HG02571 (cell line): ENCODE measurements around the gene CFTR.
"Not testable (repeated sequence)": the region's sequence is repeated elsewhere in the genome, so short reads cannot be mapped to it uniquely, and the experiment has no call there.

Source experiments
- ATAC-seq: cut with Tn5 transposase; IDR thresholded peaks from one replicate; pipeline ENCODE4 v1.9.1; 2021; ENCODE audit warnings: mild to moderate bottlenecking, moderate library complexity; ENCODE audit not compliant: unreplicated experiment

Gene CFTR

DNA sequence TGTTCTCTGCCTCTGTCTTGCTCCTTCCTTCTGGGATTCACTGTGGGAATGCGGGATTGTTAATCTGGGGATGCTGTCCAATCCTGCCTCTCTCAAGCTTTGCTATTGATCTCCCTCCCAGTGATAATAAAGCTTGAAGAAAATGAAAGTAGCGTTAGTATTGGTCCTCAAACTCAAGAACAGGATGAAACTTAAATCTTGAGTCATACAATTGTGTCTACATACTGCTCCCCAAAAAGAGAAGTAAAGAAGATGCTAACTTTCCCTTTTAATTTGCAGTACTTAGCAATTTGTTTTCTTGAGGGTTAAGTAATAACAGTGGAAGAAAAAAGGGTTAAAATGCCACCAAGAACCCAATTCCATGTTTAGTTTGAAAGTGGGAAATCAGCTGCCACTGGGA, 13.6 kb downstream of the CFTR start:
- no peak for ATAC-seq

DNA sequence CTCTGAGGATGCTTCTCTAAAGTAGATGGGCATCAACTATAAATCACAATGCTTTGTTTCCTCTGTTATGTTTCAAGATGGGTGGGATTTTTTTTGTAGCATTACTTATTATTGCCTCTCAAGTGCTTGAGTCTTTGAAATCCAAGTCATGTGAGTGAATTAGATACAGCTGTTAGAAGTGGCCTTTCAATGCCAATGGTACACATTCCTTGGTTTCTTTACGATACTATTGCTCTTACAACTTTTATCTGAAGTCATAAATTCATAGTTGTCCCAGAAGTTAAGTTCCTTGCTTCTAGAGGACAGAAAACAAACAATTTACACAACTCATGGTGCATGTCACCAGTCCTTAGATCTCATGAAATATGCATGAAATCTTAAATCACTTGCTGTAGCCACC, 15.5 kb downstream of the CFTR start:
- no peak for ATAC-seq

GRCh38 chr7:117502331-117502730, 22.5 kb downstream of the CFTR start:
- no peak for ATAC-seq

DNA sequence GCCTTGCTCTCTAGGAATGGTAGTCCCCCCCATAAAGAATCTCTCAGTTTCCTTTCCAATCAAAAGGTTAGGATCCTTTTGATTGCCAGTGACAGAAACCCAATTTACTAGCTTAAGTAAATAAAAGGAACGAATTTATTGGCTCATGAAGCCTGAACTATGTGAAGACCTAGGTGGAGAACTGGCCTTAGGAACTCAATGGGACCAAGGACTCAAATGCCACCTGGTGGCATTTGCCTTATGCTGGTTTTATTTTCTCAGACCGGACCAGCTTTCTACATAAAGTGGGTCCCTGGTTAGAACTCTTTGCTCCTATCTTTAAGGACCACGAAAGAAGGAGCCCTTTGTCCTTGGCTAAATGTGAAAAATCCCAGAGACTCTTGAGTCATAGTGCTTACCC, 25.4 kb downstream of the CFTR start:
- no peak for ATAC-seq

DNA sequence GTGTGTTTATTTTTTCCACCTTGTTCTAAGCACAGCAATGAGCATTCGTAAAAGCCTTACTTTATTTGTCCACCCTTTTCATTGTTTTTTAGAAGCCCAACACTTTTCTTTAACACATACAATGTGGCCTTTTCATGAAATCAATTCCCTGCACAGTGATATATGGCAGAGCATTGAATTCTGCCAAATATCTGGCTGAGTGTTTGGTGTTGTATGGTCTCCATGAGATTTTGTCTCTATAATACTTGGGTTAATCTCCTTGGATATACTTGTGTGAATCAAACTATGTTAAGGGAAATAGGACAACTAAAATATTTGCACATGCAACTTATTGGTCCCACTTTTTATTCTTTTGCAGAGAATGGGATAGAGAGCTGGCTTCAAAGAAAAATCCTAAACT, 28.9 kb downstream of the CFTR start:
- ATAC-seq: no peak

- ATAC-seq: not testable (repeated sequence)
These were observed 37.4 kb downstream of the CFTR start for GRCh38 chr7:117517194-117517593.

DNA sequence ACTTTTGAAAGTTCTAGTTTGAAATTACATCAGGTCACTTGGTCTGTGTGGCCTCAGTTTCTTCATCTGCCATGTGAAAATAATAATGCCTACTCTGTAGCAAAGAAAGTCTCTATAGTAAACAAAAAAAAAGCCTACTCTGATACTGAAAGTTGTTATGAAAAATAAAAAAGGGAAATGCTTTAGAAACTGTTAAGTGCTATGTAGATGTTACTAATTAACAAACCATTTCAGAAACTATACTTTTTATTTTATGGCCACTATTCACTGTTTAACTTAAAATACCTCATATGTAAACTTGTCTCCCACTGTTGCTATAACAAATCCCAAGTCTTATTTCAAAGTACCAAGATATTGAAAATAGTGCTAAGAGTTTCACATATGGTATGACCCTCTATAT, 50.6 kb downstream of the CFTR start:
- ATAC-seq: no peak

DNA sequence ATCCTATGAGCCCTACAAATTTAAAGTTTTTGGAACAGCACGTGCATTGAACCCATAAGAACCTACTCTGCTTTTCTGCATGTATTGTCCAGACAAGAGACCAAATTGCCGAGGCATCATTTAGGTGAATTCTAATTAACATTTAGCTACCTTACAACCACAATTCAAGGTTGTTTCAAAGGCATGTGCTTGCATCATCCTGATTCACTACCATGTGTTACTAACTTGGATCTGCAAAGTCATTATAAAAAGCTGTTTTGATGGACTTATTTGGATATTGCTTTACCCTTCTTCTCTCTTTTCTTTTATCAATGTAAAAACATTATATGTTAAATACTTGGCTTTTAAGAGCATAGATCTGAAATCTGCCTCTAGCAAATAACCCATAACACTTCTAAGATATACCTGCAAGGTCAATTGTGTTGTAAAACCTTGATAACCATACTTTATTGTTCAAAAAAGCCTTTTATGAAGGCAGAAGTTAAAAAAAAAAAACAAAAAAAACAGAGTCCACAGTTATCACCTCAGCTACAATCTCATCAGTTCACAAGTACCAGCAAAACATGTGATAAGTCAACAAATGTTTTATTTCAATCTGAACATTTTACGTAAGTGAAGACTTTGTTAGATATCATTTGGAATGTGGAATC, 51.9 kb downstream of the CFTR start:
- no peak for ATAC-seq

DNA sequence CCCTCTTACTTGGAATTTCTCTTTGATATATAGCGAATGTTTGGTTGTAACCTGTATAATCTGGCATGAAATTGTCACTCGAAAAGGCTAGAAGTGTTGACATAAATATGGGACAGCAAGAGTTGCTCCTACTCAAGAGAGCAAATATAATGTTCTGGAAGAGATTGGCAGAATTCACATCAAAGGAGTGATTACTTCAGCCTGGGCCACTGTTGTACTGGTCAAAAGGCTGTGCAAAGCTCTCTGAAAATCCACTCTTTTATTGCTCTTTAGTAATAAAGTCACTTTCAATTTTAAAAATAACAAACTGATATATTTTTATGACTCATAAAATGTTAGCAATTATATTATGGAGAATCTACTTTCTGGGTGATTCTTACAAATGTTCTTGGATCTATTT, 58.2 kb downstream of the CFTR start:
- no peak for ATAC-seq

DNA sequence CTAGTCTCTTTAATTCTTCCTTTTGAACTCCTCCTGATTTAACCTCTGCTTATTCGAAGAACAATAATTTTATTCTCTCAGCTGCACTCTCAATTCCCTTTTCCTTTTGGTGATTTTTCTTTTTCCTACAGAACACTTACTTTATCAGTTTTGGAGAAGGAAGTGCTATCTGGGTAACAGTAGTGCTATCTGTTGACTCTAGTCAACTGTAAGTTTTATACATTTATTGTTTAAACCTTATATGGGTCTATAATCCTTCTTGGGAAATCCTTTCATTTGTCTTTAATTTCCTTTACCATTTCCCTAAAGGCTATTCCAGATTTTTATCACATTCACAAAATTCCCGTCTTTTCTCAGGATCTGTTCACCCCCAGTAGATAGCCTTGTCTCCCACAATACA, 64.2 kb downstream of the CFTR start:
- ATAC-seq: no peak

GRCh38 chr7:117548035-117548434, 68.2 kb downstream of the CFTR start:
- no peak for ATAC-seq

GRCh38 chr7:117550625-117551024, 70.8 kb downstream of the CFTR start:
- no peak for ATAC-seq

DNA sequence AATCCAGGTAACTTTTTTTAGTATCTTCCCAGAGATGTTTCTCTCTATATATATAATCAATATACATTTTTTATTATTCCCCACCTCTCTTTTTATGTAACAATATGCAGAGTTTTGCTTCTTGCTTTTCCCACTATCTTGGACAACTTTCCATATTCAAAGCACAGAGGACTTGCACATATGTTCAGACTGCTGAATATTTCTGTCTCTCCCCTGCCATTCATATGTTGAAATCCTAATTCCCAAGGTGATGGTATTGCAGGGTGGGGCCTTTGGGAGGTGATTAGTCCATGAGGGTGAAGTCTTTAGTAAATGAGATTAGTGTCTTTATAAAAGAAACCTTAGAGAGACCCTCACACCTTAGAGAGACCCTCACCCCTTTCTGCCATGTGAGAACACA, 72.8 kb downstream of the CFTR start:
- no peak for ATAC-seq

- no peak for ATAC-seq
These were observed 75.4 kb downstream of the CFTR start for GRCh38 chr7:117555260-117555659.

GRCh38 chr7:117559391-117559790, 79.6 kb downstream of the CFTR start:
- ATAC-seq: no peak

GRCh38 chr7:117560030-117560429, 80.2 kb downstream of the CFTR start:
- no peak for ATAC-seq

DNA sequence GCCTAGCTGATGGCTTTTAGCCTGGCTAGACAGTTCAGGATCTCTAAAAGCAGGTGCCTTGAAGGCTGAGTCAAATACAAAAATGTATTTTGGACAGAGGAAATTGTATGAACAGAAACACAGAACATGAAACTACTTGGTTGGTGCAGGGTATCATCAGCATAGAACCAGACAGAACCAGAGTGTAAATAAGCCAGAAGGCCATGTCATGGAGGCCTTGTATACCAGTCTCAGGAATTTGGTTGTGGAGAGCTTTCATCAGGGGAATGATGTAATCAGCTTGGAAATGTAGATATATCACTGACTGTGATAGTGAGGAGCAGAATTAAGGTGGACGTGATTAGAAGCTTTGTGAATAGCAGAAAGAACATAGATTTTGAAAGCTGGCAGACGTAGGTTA, 82.9 kb downstream of the CFTR start:
- no peak for ATAC-seq

DNA sequence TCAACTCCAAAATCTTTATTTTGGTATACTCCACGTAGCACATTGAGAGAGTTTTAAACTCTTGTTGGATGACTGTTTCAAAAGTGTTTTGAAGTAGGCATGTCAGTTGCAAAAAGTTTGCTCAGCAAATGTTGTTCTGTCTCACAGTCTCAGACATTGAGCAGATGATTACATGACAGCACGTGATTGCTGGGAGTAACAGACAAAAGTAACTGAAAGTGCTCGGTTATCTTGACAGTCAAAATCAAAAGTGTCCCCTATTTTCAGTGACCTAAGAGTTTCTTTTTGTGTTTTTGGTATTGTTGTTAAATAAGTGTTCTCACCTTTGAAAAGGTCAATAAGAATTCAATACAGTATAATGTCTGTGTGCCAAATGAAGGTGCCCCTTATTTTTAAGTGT, 84.3 kb downstream of the CFTR start:
- ATAC-seq: no peak

DNA sequence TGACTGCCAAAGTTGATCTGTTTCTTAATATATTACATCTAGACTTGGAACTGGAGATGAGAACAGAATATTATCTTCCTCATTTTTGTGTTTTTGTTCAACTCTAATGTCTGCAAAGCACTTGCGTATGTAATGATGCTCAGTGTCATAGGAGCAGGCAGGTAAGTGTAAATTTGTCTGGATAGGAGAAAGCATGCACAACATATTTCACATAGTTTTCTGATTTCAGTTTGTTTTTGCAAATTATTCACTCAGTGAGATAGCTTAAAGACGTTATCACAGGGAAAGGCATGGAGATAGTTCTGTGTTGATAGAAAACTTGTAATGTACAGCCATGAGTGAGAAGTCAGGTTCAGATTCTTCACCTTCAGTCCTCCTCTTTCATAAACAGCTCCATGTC, 84.8 kb downstream of the CFTR start:
- ATAC-seq: no peak

DNA sequence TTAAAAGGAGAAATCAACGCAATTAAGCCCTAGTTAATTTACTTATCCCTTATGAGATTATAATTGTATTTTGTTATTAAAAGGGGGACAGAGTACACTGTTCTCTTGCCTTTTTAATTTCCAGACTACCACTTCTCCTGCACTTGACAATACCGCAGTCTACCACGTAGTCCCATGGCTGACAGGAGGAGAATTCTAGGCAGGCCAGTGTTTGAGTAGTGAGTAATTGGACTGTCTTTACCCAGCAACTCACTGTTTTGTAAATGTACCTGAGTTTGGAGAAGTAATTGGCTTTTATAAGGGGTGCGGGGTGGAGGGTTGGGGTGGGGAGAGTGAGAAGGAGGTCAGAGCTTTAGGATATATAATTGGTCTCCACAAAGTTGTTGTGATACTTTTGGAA, 85.4 kb downstream of the CFTR start:
- ATAC-seq: no peak

DNA sequence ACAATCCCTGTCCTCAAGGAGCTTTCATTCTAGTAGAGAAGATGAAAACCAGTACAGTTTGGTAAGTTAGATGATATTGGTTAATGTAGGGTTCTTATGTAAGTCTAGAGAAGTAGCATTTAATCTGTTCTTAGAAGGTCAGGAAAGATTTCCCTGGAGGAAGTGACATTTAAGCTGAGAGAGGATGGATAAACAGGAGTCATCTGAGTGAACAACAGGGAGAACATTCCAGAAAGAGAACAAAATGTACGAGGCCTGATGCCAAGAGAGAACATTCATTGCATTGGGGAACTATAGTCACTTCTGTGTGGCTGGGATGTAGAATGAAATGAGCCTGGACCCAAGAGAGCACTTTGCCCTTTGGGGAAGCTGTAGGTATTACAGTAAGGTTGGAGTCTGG, 88.0 kb downstream of the CFTR start:
- no peak for ATAC-seq

- ATAC-seq: no peak
These were observed 93.2 kb downstream of the CFTR start for GRCh38 chr7:117572856-117573620.

DNA sequence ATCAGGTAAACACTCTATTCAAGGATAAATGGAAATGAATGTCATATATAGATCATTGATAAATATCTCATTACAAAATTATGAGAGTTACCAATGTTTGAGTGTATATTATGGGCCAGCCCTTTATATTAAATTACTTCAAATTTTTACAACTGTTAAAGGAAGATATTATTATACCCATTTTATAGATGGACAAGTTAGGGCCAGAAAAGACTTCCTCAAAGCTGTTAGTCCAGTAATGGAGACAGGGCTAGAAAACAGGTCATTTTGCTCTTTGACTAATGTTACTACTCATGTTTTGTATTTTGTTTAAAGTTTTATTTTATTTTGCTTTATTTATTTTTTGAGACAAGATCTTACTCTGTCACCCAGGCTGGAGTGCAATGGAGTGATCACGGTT, 101.6 kb downstream of the CFTR start:
- no peak for ATAC-seq
